ENCODE data around the gene HSP90B1. TPM values are rescaled to one million over a fixed set of nuclear protein-coding genes. Genes with fewer than 3 reads are reported as not detected.

The HSP90B1 gene
- total RNA-seq, result 100 to 1,000 TPM; 282 to 390 (median 389) TPM
- 371 TPM for total RNA-seq (2013)

DNA sequence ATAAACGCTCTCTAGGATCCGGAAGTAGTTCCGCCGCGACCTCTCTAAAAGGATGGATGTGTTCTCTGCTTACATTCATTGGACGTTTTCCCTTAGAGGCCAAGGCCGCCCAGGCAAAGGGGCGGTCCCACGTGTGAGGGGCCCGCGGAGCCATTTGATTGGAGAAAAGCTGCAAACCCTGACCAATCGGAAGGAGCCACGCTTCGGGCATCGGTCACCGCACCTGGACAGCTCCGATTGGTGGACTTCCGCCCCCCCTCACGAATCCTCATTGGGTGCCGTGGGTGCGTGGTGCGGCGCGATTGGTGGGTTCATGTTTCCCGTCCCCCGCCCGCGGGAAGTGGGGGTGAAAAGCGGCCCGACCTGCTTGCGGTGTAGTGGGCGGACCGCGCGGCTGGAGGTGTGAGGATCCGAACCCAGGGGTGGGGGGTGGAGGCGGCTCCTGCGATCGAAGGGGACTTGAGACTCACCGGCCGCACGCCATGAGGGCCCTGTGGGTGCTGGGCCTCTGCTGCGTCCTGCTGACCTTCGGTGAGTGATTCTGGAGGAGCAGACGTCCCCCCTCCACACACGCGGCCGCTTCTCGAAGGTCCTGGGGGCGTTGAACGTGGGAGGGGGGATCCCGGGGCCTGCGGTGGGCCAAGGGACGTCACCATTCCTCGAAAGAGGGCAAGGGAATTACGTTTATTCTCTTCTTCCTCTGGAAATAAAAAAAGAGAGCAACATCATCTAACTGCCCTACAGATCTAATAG lies at the start of gene HSP90B1:
TSS of gene HSP90B1 (plus strand) at position 377 of the 753 bp plus-strand sequence. CDS start at position 483, 106 bp downstream.
- Mint-ChIP-seq H3K4me1 (peaks cover 51 to 61% of the 10 kb centered on the region in 2 donors), H3K9me3 (no peaks in the 10 kb centered on the region), H3K27me3 (ENCODE audit: low read depth in 2 of 2) (peaks cover 0 to 3% of the 10 kb centered on the region in 2 donors), H3K27ac (peak within 1 kb of the TSS; percentile 100), H3K4me3 (peak within 1 kb of the TSS; percentile 98), H3K36me3 (peaks cover 6% of the 10 kb centered on the region)
- TF ChIP-seq CTCF (IDR thresholded peaks at IDR 0.05), result no peak
- peaks cover 26% of the 10 kb centered on the region for H3K4me1 ChIP-seq (ENCODE audit: control insufficient read depth, insufficient read depth, low read length)
- WGBS (ENCODE audit: insufficient coverage), result 0% methylated on average over 56 of the region's 56 CpGs
- peak; percentile 100 for DNase-seq
- intact Hi-C loops (cut with micrococcal nuclease), result loop anchor here (1.0 to 2.0 kb wide), 4 partner anchors 27 to 357 kb away; partner anchors contain the start of genes NFYB and TDG
- peaks cover 29% of the 10 kb centered on the region for H3K36me3 ChIP-seq (ENCODE audit: control insufficient read depth, insufficient read depth, low read length)
- peak within 1 kb of the TSS; percentile 74 for H3K4me3 ChIP-seq (ENCODE audit: low read length)
- ATAC-seq, result peak; percentile 72 to 90 (median 75)
- H3K9me3 ChIP-seq (ENCODE audit: control insufficient read depth, insufficient read depth, low read length), result no peaks in the 10 kb centered on the region
- H3K27me3 ChIP-seq (ENCODE audit: control insufficient read depth, insufficient read depth, low read length), result no peaks in the 10 kb centered on the region
- peak within 1 kb of the TSS; percentile 99 for H3K27ac ChIP-seq (ENCODE audit: low read length)

- H3K27ac ChIP-seq (ENCODE audit: low read length), result no peak overlapping the region
- no peak overlapping the region for H3K4me3 ChIP-seq (ENCODE audit: low read length)
- intact Hi-C loops (cut with micrococcal nuclease), result loop anchor here (5.0 kb wide), 1 partner anchor 86 kb away; the partner anchor contains the start of gene TDG
- Mint-ChIP-seq H3K9me3 (no peaks in the 10 kb centered on the region), H3K27me3 (ENCODE audit: low read depth in 2 of 2) (no peaks in the 10 kb centered on the region), H3K27ac (no peak overlapping the region), H3K4me3 (no peak overlapping the region), H3K36me3 (no peaks in the 10 kb centered on the region), H3K4me1 (peaks cover 5 to 6% of the 10 kb centered on the region in 2 donors)
- H3K27me3 ChIP-seq (ENCODE audit: control insufficient read depth, insufficient read depth, low read length), result no peaks in the 10 kb centered on the region
- DNase-seq (no peak), ATAC-seq (no peak)
- no peaks in the 10 kb centered on the region for H3K9me3 ChIP-seq (ENCODE audit: control insufficient read depth, insufficient read depth, low read length)
- TF ChIP-seq CTCF (IDR thresholded peaks at IDR 0.05), result no peak
- H3K36me3 ChIP-seq (ENCODE audit: control insufficient read depth, insufficient read depth, low read length), result no peaks in the 10 kb centered on the region
- peaks cover 4% of the 10 kb centered on the region for H3K4me1 ChIP-seq (ENCODE audit: control insufficient read depth, insufficient read depth, low read length)
- WGBS (ENCODE audit: insufficient coverage), result 46% methylated on average over 2 of the region's 2 CpGs
These were observed 48.9 kb upstream of the HSP90B1 start for GRCh38 chr12:103881261-103881660.

DNA sequence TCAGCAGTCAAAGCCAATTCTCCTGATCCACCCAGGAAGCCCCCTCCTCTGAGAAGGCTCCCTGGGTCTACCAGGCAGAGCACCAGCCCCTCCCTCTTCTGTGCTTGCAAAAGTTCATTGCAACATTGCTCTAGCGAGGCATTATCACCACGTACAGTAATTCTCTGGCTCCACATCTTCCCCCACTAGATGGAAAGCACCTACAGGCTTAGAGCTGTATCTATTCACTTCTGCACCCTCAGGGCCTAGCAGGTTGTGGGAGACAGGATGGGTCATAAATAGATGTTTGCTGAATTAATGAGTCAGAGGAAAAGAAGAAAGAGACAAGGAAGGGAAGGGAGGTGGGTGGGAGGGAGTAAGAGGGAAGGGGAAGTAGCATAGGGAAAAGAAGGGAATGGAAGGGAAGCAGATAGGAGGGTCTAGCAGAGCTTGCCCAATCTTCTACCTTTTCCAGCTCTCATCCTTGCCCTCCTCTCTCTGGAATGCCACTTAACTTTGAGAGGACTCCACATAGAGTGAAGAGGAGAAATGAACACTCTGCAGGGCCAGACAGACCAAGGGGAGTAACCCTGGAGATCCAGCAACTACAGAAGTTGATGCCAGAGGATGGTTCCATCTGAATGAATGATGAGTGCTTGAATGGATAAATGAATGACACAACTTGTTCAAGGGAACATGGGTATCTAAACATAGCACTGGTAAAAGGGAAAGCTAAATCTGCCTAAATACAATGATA lies 47.2 kb upstream of the HSP90B1 start:
- Histone ChIP-seq H3K9me3 (ENCODE audit: control insufficient read depth, insufficient read depth, low read length) (no peaks in the 10 kb centered on the region), H3K27me3 (ENCODE audit: control insufficient read depth, insufficient read depth, low read length) (no peaks in the 10 kb centered on the region), H3K4me3 (ENCODE audit: low read length) (no peak overlapping the region), H3K27ac (ENCODE audit: low read length) (no peak overlapping the region), H3K4me1 (ENCODE audit: control insufficient read depth, insufficient read depth, low read length) (peaks cover 1% of the 10 kb centered on the region), H3K36me3 (ENCODE audit: control insufficient read depth, insufficient read depth, low read length) (no peaks in the 10 kb centered on the region)
- peaks cover 2 to 5% of the 10 kb centered on the region in 2 donors for H3K4me1 Mint-ChIP-seq
- WGBS (ENCODE audit: insufficient coverage), result 53% methylated on average over 2 of the region's 2 CpGs
- no peak for TF ChIP-seq CTCF (IDR thresholded peaks at IDR 0.05)
- no peaks in the 10 kb centered on the region for H3K36me3 Mint-ChIP-seq
- intact Hi-C loops (cut with micrococcal nuclease), result loop anchor here (5.0 kb wide), 1 partner anchor 84 kb away; the partner anchor contains the start of gene TDG
- no peaks in the 10 kb centered on the region for H3K27me3 Mint-ChIP-seq (ENCODE audit: low read depth in 2 of 2)
- no peaks in the 10 kb centered on the region for H3K9me3 Mint-ChIP-seq
- DNase-seq, result no peak
- no peak for ATAC-seq
- no peak overlapping the region for H3K27ac Mint-ChIP-seq
- no peak overlapping the region for H3K4me3 Mint-ChIP-seq
